ENCODE results near the gene NRXN2. TPM values are rescaled to one million over a fixed set of nuclear protein-coding genes. Genes with fewer than 3 reads are reported as not detected.

Gene NRXN2
- total and polyA plus RNA-seq, 2 experiments from 2014 or later: 1.1 to 5.6 TPM

- H3K4me2 ChIP-seq (ENCODE audit: unreplicated experiment): no peak overlapping the region
- TF ChIP-seq EZH2 (IDR thresholded peaks at IDR 0.05; ENCODE audit: insufficient read depth, poor library complexity, severe bottlenecking) (no peak), EZH2phosphoT487 (IDR thresholded peaks at IDR 0.05; ENCODE audit: insufficient read depth, low read depth) (no peak)
- no peaks in the 10 kb centered on the region for H3K4me1 ChIP-seq (ENCODE audit: insufficient read depth)
- no peaks in the 10 kb centered on the region for H4K20me1 ChIP-seq (ENCODE audit: insufficient read depth)
- no peaks in the 10 kb centered on the region for H3K36me3 ChIP-seq (ENCODE audit: low read depth)
- H3K9me3 ChIP-seq (ENCODE audit: low read depth): no peaks in the 10 kb centered on the region
- H3K79me2 ChIP-seq (ENCODE audit: insufficient read depth): no peaks in the 10 kb centered on the region
- no peak overlapping the region for H3K27ac ChIP-seq
- 77 to 87% methylated on average over 15 of the region's 15 CpGs for WGBS, 2 experiments (ENCODE audit: low coverage in 1 of 2, low lambda C conversion rate in 2 of 2, missing lambda C conversion rate in 2 of 2)
- H3K9me2 ChIP-seq (ENCODE audit: insufficient read depth): no peaks in the 10 kb centered on the region
- no peaks in the 10 kb centered on the region for H3F3A ChIP-seq (ENCODE audit: insufficient read depth)
- peaks cover 29% of the 10 kb centered on the region; the same call in 1 of the 2 replicates for H3K27me3 ChIP-seq (replicated peaks; ENCODE audit: insufficient read depth)
- H3K4me3 ChIP-seq: no peak overlapping the region
- no peak for DNase-seq
- in situ Hi-C loops (cut with MboI): no loop called here
- no peak overlapping the region for H2AFZ ChIP-seq
- no peak overlapping the region for H3K9ac ChIP-seq
These were observed 13.7 kb upstream of the NRXN2 start for GRCh38 chr11:64736654-64737053.

- H3F3A ChIP-seq (ENCODE audit: insufficient read depth): no peaks in the 10 kb centered on the region
- no peak overlapping the region for H3K9ac ChIP-seq
- H3K36me3 ChIP-seq (ENCODE audit: low read depth): no peaks in the 10 kb centered on the region
- H3K4me1 ChIP-seq (ENCODE audit: insufficient read depth): no peaks in the 10 kb centered on the region
- no peak overlapping the region for H2AFZ ChIP-seq
- H3K4me3 ChIP-seq: no peak overlapping the region
- TF ChIP-seq EZH2phosphoT487 (IDR thresholded peaks at IDR 0.05; ENCODE audit: insufficient read depth, low read depth) (no peak), EZH2 (IDR thresholded peaks at IDR 0.05; ENCODE audit: insufficient read depth, poor library complexity, severe bottlenecking) (no peak)
- no peak overlapping the region for H3K27ac ChIP-seq
- no peaks in the 10 kb centered on the region for H4K20me1 ChIP-seq (ENCODE audit: insufficient read depth)
- no peaks in the 10 kb centered on the region for H3K9me2 ChIP-seq (ENCODE audit: insufficient read depth)
- no peak for DNase-seq
- 63 to 73% methylated on average over 9 of the region's 9 CpGs for WGBS, 2 experiments (ENCODE audit: low coverage in 1 of 2, low lambda C conversion rate in 2 of 2, missing lambda C conversion rate in 2 of 2)
- H3K9me3 ChIP-seq (ENCODE audit: low read depth): no peaks in the 10 kb centered on the region
- in situ Hi-C loops (cut with MboI): no loop called here
- H3K79me2 ChIP-seq (ENCODE audit: insufficient read depth): no peaks in the 10 kb centered on the region
- H3K27me3 ChIP-seq (replicated peaks; ENCODE audit: insufficient read depth): peaks cover 24% of the 10 kb centered on the region; the same call in 1 of the 2 replicates
- H3K4me2 ChIP-seq (ENCODE audit: unreplicated experiment): no peak overlapping the region
These were observed 12.8 kb upstream of the NRXN2 start for GRCh38 chr11:64735725-64736259.

- TF ChIP-seq EZH2phosphoT487 (IDR thresholded peaks at IDR 0.05; ENCODE audit: insufficient read depth, low read depth): no peak
- no peak for TF ChIP-seq EZH2 (IDR thresholded peaks at IDR 0.05; ENCODE audit: insufficient read depth, poor library complexity, severe bottlenecking)
- no peaks in the 10 kb centered on the region for H3K4me1 ChIP-seq (ENCODE audit: insufficient read depth)
- H3K9ac ChIP-seq: no peak overlapping the region
- no peak overlapping the region for H3K27ac ChIP-seq
- no peak overlapping the region for H3K4me3 ChIP-seq
- no peak for DNase-seq
- peaks cover 23% of the 10 kb centered on the region; the same call in 1 of the 2 replicates for H3K27me3 ChIP-seq (replicated peaks; ENCODE audit: insufficient read depth)
- H3F3A ChIP-seq (ENCODE audit: insufficient read depth): no peaks in the 10 kb centered on the region
- 56 to 58% methylated on average over 19 to 23 of the region's 23 CpGs for WGBS, 2 experiments (ENCODE audit: low coverage in 1 of 2, low lambda C conversion rate in 2 of 2, missing lambda C conversion rate in 2 of 2)
- no peaks in the 10 kb centered on the region for H3K79me2 ChIP-seq (ENCODE audit: insufficient read depth)
- no peaks in the 10 kb centered on the region for H3K36me3 ChIP-seq (ENCODE audit: low read depth)
- no peaks in the 10 kb centered on the region for H4K20me1 ChIP-seq (ENCODE audit: insufficient read depth)
- no peaks in the 10 kb centered on the region for H3K9me3 ChIP-seq (ENCODE audit: low read depth)
- no peak overlapping the region for H2AFZ ChIP-seq
- in situ Hi-C loops (cut with MboI): no loop called here
- no peaks in the 10 kb centered on the region for H3K9me2 ChIP-seq (ENCODE audit: insufficient read depth)
- no peak overlapping the region for H3K4me2 ChIP-seq (ENCODE audit: unreplicated experiment)
These were observed 12.1 kb upstream of the NRXN2 start for GRCh38 chr11:64734811-64735724.

GRCh38 chr11:64731601-64732000 is 8.6 kb upstream of the NRXN2 start:
- Histone ChIP-seq H3F3A (ENCODE audit: insufficient read depth) (no peaks in the 10 kb centered on the region), H3K4me3 (no peak overlapping the region), H3K4me2 (ENCODE audit: unreplicated experiment) (no peak overlapping the region), H3K36me3 (ENCODE audit: low read depth) (no peaks in the 10 kb centered on the region), H3K9me2 (ENCODE audit: insufficient read depth) (no peaks in the 10 kb centered on the region), H3K27ac (no peak overlapping the region), H3K4me1 (ENCODE audit: insufficient read depth) (no peaks in the 10 kb centered on the region), H2AFZ (no peak overlapping the region), H4K20me1 (ENCODE audit: insufficient read depth) (no peaks in the 10 kb centered on the region), H3K27me3 (replicated peaks; ENCODE audit: insufficient read depth) (peaks cover 8% of the 10 kb centered on the region; the same call in 1 of the 2 replicates), H3K79me2 (ENCODE audit: insufficient read depth) (no peaks in the 10 kb centered on the region), H3K9ac (no peak overlapping the region), H3K9me3 (ENCODE audit: low read depth) (no peaks in the 10 kb centered on the region)
- 59 to 68% methylated on average over 3 of the region's 3 CpGs for WGBS, 2 experiments (ENCODE audit: low coverage in 1 of 2, low lambda C conversion rate in 2 of 2, missing lambda C conversion rate in 2 of 2)
- TF ChIP-seq EZH2phosphoT487 (IDR thresholded peaks at IDR 0.05; ENCODE audit: insufficient read depth, low read depth) (no peak), EZH2 (IDR thresholded peaks at IDR 0.05; ENCODE audit: insufficient read depth, poor library complexity, severe bottlenecking) (no peak)
- DNase-seq: no peak
- in situ Hi-C loops (cut with MboI): no loop called here

All from GM23248 (cell line).